ENCODE data around the gene PGLYRP1.

The PGLYRP1 gene

DNA sequence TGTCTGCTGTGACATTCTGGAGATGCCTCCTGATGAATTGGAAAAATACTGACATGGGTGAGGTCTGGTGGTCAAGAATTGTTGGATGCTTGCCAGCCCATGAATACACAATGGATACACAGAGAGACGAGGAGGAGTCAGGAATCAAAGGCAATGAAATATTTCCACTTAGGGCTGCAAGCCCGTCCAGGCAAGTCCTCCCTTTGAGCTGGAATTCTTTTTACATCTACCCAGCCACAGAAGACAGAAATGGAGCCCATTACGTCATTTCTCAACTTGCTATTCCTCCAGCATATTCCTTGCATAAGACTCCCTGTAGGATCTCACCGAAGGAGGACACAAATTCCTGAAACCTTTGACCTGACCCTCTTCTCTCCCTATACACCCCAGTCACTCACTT lies 33.7 kb upstream of the PGLYRP1 start:
- Histone ChIP-seq H3K4me1 (ENCODE audit: control insufficient read depth in 5 of 5, insufficient read depth in 5 of 5, low read length in 5 of 5) (no peaks in the 10 kb centered on the region), H3K4me3 (ENCODE audit: low read depth in 1 of 5, low read length in 5 of 5) (no peak overlapping the region), H3K36me3 (ENCODE audit: control insufficient read depth in 5 of 5, insufficient read depth in 5 of 5, low read length in 5 of 5) (no peaks in the 10 kb centered on the region), H3K9ac (ENCODE audit: low read length in 5 of 5) (no peak overlapping the region), H3K9me3 (ENCODE audit: control insufficient read depth in 5 of 5, low read length in 5 of 5) (peaks cover 0 to 4% (median 2%) of the 10 kb centered on the region in 5 donors), H3K27ac (ENCODE audit: low read depth, low read length) (no peak overlapping the region), H3K27me3 (ENCODE audit: control insufficient read depth in 5 of 5, insufficient read depth in 4 of 5, low read length in 5 of 5) (peaks cover 0 to 21% (median 4%) of the 10 kb centered on the region in 5 donors)

DNA sequence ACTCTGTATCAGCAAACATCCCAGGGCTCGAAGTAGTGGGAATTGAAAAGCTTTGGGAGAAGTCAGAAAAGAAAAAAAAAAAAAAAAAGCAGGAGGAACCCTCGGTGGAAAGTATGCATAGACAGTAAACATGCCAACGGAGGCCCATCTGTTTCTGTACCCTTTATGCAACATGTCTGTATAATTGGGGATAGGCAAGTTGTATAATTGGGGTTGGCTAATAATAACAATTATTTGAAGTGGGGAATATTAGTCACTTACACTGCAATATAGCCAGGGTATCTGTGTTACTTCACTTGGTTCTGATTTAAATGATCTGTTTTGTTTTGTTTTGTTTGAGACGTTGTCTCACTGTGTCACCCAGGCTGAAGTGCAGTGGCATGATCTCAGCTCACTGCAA lies 30.0 kb upstream of the PGLYRP1 start:
- H3K9me3 ChIP-seq (ENCODE audit: control insufficient read depth in 5 of 5, low read length in 5 of 5): no peaks in the 10 kb centered on the region
- no peak overlapping the region for H3K27ac ChIP-seq (ENCODE audit: low read depth, low read length)
- no peak overlapping the region for H3K9ac ChIP-seq (ENCODE audit: low read length in 5 of 5)
- no peaks in the 10 kb centered on the region for H3K4me1 ChIP-seq (ENCODE audit: control insufficient read depth in 5 of 5, insufficient read depth in 5 of 5, low read length in 5 of 5)
- no peaks in the 10 kb centered on the region for H3K36me3 ChIP-seq (ENCODE audit: control insufficient read depth in 5 of 5, insufficient read depth in 5 of 5, low read length in 5 of 5)
- H3K27me3 ChIP-seq (ENCODE audit: control insufficient read depth in 5 of 5, insufficient read depth in 4 of 5, low read length in 5 of 5): peaks cover 0 to 20% (median 10%) of the 10 kb centered on the region in 5 donors
- H3K4me3 ChIP-seq (ENCODE audit: low read depth in 1 of 5, low read length in 5 of 5): no peak overlapping the region

DNA sequence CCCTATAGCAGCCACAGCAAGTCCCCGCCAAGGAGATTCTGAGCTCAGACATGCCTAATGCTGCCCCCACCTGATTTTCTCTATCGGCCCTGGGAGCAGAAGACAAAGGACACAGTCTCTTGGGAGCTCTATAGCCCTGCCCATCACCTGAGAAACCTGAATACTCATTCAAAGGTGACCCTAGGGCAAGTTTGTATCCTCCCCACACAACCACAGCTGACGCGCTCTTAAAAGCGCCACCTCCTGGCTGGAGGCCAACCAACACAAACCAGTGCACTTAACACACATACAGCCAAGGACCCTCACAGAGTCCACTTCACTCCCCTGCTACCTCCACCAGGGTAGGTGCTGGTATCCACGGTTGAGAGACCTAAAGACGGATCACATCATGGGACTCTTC lies 26.7 kb upstream of the PGLYRP1 start:
- no peaks in the 10 kb centered on the region for H3K36me3 ChIP-seq (ENCODE audit: control insufficient read depth in 5 of 5, insufficient read depth in 5 of 5, low read length in 5 of 5)
- H3K27ac ChIP-seq (ENCODE audit: low read depth, low read length): no peak overlapping the region
- H3K9ac ChIP-seq (ENCODE audit: low read length in 5 of 5): no peak overlapping the region
- H3K4me1 ChIP-seq (ENCODE audit: control insufficient read depth in 5 of 5, insufficient read depth in 5 of 5, low read length in 5 of 5): no peaks in the 10 kb centered on the region
- H3K27me3 ChIP-seq (ENCODE audit: control insufficient read depth in 5 of 5, insufficient read depth in 4 of 5, low read length in 5 of 5): peaks cover 0 to 14% (median 9%) of the 10 kb centered on the region in 5 donors
- H3K9me3 ChIP-seq (ENCODE audit: control insufficient read depth in 5 of 5, low read length in 5 of 5): no peaks in the 10 kb centered on the region
- H3K4me3 ChIP-seq (ENCODE audit: low read depth in 1 of 5, low read length in 5 of 5): no peak overlapping the region

DNA sequence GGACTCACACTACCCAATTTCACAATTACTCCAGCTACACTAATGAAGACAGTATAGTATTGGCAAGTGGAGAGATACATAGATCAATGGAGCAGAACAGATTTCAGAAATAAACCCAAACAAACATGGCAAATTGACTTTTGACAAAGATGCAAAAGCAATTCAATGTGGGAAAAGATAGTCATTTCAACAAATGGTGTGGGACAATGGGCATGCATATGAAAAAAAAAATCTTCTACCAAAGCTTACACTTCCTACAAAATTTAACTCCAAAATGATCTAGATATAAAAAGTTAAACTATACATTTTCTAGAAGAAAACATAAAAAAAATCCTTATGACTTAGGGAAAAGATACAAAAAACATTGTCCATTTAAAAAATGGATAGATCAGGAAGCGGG lies 20.7 kb upstream of the PGLYRP1 start:
- no peaks in the 10 kb centered on the region for H3K4me1 ChIP-seq (ENCODE audit: control insufficient read depth in 5 of 5, insufficient read depth in 5 of 5, low read length in 5 of 5)
- H3K36me3 ChIP-seq (ENCODE audit: control insufficient read depth in 5 of 5, insufficient read depth in 5 of 5, low read length in 5 of 5): no peaks in the 10 kb centered on the region
- H3K9me3 ChIP-seq (ENCODE audit: control insufficient read depth in 5 of 5, low read length in 5 of 5): no peaks in the 10 kb centered on the region
- H3K4me3 ChIP-seq (ENCODE audit: low read depth in 1 of 5, low read length in 5 of 5): no peak overlapping the region
- H3K27ac ChIP-seq (ENCODE audit: low read depth, low read length): no peak overlapping the region
- H3K9ac ChIP-seq (ENCODE audit: low read length in 5 of 5): no peak overlapping the region
- peaks cover 3 to 27% (median 15%) of the 10 kb centered on the region in 5 donors for H3K27me3 ChIP-seq (ENCODE audit: control insufficient read depth in 5 of 5, insufficient read depth in 4 of 5, low read length in 5 of 5)

DNA sequence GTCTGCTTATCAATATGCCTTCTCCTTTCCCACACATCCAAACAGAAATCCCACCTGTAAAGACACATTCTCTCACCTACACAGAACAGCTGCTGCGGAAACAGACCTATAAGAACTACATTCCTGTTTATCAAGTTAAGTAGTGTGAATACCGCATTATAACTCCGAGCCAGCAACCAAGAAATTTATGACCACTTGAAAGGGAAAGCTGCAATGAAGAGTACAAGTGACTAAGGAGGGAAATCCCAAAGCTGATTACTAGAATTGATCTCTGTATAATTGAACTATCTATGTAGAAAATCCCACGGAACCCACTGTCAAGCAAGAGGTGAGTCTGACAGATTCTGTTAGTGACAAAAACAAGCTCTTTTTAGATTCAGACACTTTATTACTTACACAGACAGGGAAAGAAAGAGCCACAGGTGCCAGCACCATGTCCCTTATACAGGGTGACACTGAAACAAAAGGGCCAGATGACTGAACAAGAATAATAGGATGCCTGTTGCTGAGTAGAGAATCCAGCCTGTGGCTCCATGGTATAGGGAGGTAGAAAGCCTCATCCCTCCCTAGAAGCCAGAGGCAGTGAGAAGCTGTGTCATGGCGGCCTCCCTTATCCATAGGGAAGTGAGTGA lies 19.5 kb upstream of the PGLYRP1 start:
- H3K27ac ChIP-seq (ENCODE audit: low read depth, low read length): no peak overlapping the region
- H3K9ac ChIP-seq (ENCODE audit: low read length in 5 of 5): no peak overlapping the region
- H3K4me3 ChIP-seq (ENCODE audit: low read depth in 1 of 5, low read length in 5 of 5): no peak overlapping the region
- H3K9me3 ChIP-seq (ENCODE audit: control insufficient read depth in 5 of 5, low read length in 5 of 5): no peaks in the 10 kb centered on the region
- H3K4me1 ChIP-seq (ENCODE audit: control insufficient read depth in 5 of 5, insufficient read depth in 5 of 5, low read length in 5 of 5): no peaks in the 10 kb centered on the region
- peaks cover 3 to 27% (median 15%) of the 10 kb centered on the region in 5 donors for H3K27me3 ChIP-seq (ENCODE audit: control insufficient read depth in 5 of 5, insufficient read depth in 4 of 5, low read length in 5 of 5)
- no peaks in the 10 kb centered on the region for H3K36me3 ChIP-seq (ENCODE audit: control insufficient read depth in 5 of 5, insufficient read depth in 5 of 5, low read length in 5 of 5)

DNA sequence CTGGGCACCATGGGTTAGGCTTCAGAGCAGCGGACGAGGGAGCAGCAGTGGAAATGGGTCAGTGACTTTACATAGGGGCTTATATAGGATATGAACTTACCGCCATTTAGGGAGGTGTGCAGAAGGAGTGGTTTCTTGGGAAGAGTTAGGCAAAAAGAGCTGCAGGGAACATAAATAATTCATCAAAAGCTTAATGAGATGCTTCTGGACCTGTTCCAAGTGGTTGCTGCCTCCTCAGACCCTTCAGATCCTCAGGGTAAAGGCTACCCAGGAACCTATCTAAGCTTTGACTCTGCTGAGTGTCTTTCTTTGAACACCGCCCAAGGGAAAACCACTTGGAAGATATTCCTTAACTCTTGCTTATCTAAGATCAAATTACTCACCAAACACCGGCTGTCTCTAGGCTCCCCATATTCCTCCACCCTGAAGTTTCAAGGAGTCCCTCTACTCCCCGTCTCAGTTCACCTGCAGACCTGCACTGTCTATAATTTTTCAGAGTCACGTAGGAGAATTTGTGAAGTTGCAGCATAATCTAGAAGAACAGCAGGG lies 18.2 kb upstream of the PGLYRP1 start, which contains the start of gene IGFL4:
IGFL4 (minus strand) TSS at position 51 of the 549 bp plus-strand sequence; CDS start at position 11, 40 bp downstream.
- H3K36me3 ChIP-seq (ENCODE audit: control insufficient read depth in 5 of 5, insufficient read depth in 5 of 5, low read length in 5 of 5): no peaks in the 10 kb centered on the region
- no peak within 1 kb of the TSS for H3K27ac ChIP-seq (ENCODE audit: low read depth, low read length)
- no peak within 1 kb of the TSS for H3K9ac ChIP-seq (ENCODE audit: low read length in 5 of 5)
- H3K9me3 ChIP-seq (ENCODE audit: control insufficient read depth in 5 of 5, low read length in 5 of 5): no peaks in the 10 kb centered on the region
- H3K4me3 ChIP-seq (ENCODE audit: low read depth in 1 of 5, low read length in 5 of 5): no peak within 1 kb of the TSS
- no peaks in the 10 kb centered on the region for H3K4me1 ChIP-seq (ENCODE audit: control insufficient read depth in 5 of 5, insufficient read depth in 5 of 5, low read length in 5 of 5)
- H3K27me3 ChIP-seq (ENCODE audit: control insufficient read depth in 5 of 5, insufficient read depth in 4 of 5, low read length in 5 of 5): peaks cover 3 to 32% (median 18%) of the 10 kb centered on the region in 5 donors

DNA sequence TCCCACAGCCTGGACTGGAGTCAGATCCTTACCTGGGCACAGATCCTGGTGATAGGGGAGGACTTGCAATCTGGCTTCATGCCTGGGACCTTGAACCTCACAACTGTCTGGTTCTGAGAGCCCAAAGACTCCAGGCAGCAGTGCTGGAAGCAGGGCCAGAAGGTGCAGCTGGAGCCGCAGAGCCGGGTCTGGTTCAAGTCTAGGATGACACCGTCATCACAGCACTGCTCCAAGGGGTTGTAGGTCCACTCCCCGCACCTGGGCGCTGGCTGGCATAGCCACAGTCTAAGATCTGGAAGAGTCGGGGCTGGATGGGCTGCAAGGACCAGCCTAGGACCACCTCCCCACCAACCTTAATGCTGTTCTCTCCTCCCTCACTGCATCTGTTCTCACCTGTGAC lies 17.3 kb upstream of the PGLYRP1 start:
- Histone ChIP-seq H3K9me3 (ENCODE audit: control insufficient read depth in 5 of 5, low read length in 5 of 5) (no peaks in the 10 kb centered on the region), H3K36me3 (ENCODE audit: control insufficient read depth in 5 of 5, insufficient read depth in 5 of 5, low read length in 5 of 5) (no peaks in the 10 kb centered on the region), H3K9ac (ENCODE audit: low read length in 5 of 5) (no peak overlapping the region), H3K27me3 (ENCODE audit: control insufficient read depth in 5 of 5, insufficient read depth in 4 of 5, low read length in 5 of 5) (peaks cover 3 to 35% (median 22%) of the 10 kb centered on the region in 5 donors), H3K4me3 (ENCODE audit: low read depth in 1 of 5, low read length in 5 of 5) (no peak overlapping the region), H3K4me1 (ENCODE audit: control insufficient read depth in 5 of 5, insufficient read depth in 5 of 5, low read length in 5 of 5) (no peaks in the 10 kb centered on the region), H3K27ac (ENCODE audit: low read depth, low read length) (no peak overlapping the region)

DNA sequence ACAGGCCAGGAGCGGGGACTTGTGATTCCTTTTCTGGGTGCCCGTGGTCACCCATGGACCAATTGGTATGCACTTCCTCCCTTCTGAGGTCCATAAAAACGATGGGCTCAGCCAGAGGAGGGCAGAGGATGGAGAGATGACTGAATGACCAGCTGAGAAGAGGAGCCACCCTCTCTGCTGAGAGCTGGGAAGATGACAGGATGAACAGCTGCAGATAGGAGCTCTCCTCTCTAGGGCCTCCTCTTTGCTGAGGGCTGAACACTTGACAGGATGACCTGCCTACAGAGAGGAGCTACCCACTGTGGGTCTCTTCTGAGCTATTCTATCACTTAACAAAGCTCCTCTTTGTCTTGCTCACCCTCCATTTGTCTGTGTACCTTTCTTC lies 13.9 kb upstream of the PGLYRP1 start:
- H3K27ac ChIP-seq (ENCODE audit: low read depth, low read length): no peak overlapping the region
- no peaks in the 10 kb centered on the region for H3K4me1 ChIP-seq (ENCODE audit: control insufficient read depth in 5 of 5, insufficient read depth in 5 of 5, low read length in 5 of 5)
- H3K9ac ChIP-seq (ENCODE audit: low read length in 5 of 5): no peak overlapping the region
- H3K9me3 ChIP-seq (ENCODE audit: control insufficient read depth in 5 of 5, low read length in 5 of 5): no peaks in the 10 kb centered on the region
- no peak overlapping the region for H3K4me3 ChIP-seq (ENCODE audit: low read depth in 1 of 5, low read length in 5 of 5)
- H3K36me3 ChIP-seq (ENCODE audit: control insufficient read depth in 5 of 5, insufficient read depth in 5 of 5, low read length in 5 of 5): no peaks in the 10 kb centered on the region
- peaks cover 0 to 39% (median 21%) of the 10 kb centered on the region in 5 donors for H3K27me3 ChIP-seq (ENCODE audit: control insufficient read depth in 5 of 5, insufficient read depth in 4 of 5, low read length in 5 of 5)

DNA sequence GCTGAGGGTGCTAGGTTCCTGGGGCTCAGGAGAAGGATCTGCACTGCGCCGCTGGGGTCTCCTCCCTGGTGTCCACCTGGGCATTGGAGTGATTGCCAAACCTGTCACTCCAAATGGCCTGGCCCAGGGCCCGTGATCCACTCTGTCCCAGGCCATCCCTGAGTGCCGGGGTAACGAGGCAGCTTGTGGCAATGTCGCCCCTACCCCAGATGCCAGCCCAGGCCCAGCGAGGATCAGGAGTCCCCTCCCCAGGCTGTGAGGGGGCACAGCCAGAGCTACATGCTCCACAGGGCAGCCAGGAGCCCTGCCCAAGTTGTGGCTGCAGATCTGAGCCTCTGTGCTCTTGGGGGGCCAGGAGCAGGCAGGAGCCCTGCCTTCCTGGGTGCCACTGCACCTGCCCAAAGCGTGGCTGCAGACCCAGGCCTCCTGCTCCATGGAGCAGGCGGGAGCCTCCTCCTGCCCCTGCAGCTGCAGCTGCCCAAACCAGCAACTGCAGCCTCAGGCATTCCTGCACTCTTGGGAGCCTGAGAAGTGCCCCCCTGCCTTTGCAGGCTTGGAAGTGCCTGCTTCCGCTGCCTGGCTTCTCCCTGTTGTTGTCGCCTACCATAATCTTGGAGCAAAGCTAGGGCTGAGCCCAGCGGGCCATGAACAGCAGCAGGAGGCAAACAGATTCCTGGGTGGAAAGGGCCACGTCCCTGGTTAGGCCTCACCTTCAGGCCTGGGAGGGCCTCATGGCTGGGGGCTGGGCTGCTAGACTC lies 13.3 kb upstream of the PGLYRP1 start:
- Histone ChIP-seq H3K36me3 (ENCODE audit: control insufficient read depth in 5 of 5, insufficient read depth in 5 of 5, low read length in 5 of 5) (no peaks in the 10 kb centered on the region), H3K27ac (ENCODE audit: low read depth, low read length) (no peak overlapping the region), H3K9me3 (ENCODE audit: control insufficient read depth in 5 of 5, low read length in 5 of 5) (no peaks in the 10 kb centered on the region), H3K9ac (ENCODE audit: low read length in 5 of 5) (no peak overlapping the region), H3K27me3 (ENCODE audit: control insufficient read depth in 5 of 5, insufficient read depth in 4 of 5, low read length in 5 of 5) (peaks cover 0 to 40% (median 21%) of the 10 kb centered on the region in 5 donors), H3K4me1 (ENCODE audit: control insufficient read depth in 5 of 5, insufficient read depth in 5 of 5, low read length in 5 of 5) (no peaks in the 10 kb centered on the region), H3K4me3 (ENCODE audit: low read depth in 1 of 5, low read length in 5 of 5) (no peak overlapping the region)

DNA sequence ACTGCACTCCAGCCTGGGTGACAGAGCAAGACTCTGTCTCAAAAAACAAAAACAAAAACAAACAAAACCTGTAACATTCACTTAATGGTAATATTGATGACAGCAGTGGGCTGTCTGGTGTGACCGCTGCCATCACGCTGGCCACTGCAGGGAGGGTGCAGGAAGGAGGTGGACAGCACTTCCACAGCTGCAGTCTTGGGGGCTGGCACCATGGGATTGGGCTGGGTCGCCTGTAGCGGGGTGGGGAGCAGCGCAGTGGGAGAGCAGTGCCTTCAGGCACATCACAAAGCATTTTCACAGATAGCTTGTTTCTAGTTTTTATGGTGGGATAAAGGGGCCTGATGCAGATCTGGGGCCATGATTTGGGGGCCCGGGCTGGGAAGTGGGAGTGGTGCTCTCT lies 12.7 kb upstream of the PGLYRP1 start:
- Histone ChIP-seq H3K4me3 (ENCODE audit: low read depth in 1 of 5, low read length in 5 of 5) (no peak overlapping the region), H3K36me3 (ENCODE audit: control insufficient read depth in 5 of 5, insufficient read depth in 5 of 5, low read length in 5 of 5) (no peaks in the 10 kb centered on the region), H3K9ac (ENCODE audit: low read length in 5 of 5) (no peak overlapping the region), H3K4me1 (ENCODE audit: control insufficient read depth in 5 of 5, insufficient read depth in 5 of 5, low read length in 5 of 5) (no peaks in the 10 kb centered on the region), H3K27ac (ENCODE audit: low read depth, low read length) (no peak overlapping the region), H3K27me3 (ENCODE audit: control insufficient read depth in 5 of 5, insufficient read depth in 4 of 5, low read length in 5 of 5) (peaks cover 0 to 42% (median 21%) of the 10 kb centered on the region in 5 donors), H3K9me3 (ENCODE audit: control insufficient read depth in 5 of 5, low read length in 5 of 5) (no peaks in the 10 kb centered on the region)

Data from subcutaneous abdominal adipose tissue (tissue), 5 donors.